Hair follicle dermal papilla cell (primary cell): ENCODE measurements around the gene CXorf49B. TPM values are rescaled to one million over a fixed set of nuclear protein-coding genes. Genes with fewer than 3 reads are reported as not detected.

Source experiments
- small RNA-seq: library from RNA; depleted of rRNA; stranded (forward); fragments of <200 nt; gene quantifications from one replicate; pipeline ENCODE3, GENCODE V24; 2012
- total RNA-seq: library from RNA; depleted of rRNA; stranded (reverse); fragments of >200 nt; gene quantifications from 2 replicates; pipeline ENCODE4 v1.2.3, GENCODE V29; 2012

CXorf49B gene
- total RNA-seq: not detected in 2 replicates

DNA sequence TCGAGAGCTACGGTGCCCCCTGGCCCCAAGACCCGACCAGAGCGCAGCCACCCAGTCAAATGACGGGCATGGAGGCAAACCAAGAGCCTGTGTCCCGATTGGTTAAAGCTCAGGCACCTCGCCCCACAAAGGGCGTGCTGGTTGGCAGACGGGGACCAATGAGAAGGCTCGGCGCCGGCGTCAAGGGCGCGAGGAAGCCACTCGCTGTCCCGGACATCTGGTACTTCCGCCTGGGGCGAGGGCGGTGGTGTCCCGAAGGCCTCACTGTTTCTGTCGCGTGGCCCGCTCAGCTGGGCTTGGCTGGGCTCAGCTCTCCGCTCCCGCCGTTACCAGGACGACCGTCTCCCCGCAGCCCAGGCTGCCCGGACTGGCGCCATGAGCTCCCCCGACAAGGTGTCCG lies at the start of gene CXorf49B:
TSS of gene CXorf49B (plus strand) at position 301 of the 400 bp plus-strand sequence. CDS start at position 376, 75 bp downstream.

DNA sequence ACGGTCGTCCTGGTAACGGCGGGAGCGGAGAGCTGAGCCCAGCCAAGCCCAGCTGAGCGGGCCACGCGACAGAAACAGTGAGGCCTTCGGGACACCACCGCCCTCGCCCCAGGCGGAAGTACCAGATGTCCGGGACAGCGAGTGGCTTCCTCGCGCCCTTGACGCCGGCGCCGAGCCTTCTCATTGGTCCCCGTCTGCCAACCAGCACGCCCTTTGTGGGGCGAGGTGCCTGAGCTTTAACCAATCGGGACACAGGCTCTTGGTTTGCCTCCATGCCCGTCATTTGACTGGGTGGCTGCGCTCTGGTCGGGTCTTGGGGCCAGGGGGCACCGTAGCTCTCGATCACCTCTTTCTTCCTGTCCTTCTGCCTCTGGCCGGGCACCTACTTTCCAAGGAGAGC lies 45.0 kb upstream of the CXorf49B start, which contains the start of gene CXorf49:
TSS of gene CXorf49 (minus strand) at position 101 of the 400 bp plus-strand sequence. CDS start 134 bp downstream, outside the sequence.

Small RNAs within 50 kb of the gene (small RNA-seq; reads per million reads assigned to genes)
- not detected for gene BX276092.1
- not detected for gene BX276092.6
- not detected for gene BX276092.8

Other genes with a start within 250 kb of the CXorf49B start
- 152 and 229 TPM in 2 replicates for gene OGT, start 230.2 kb upstream of the CXorf49B start, total RNA-seq
- 1.7 and 2.4 TPM in 2 replicates for gene GCNA, start 184.9 kb upstream of the CXorf49B start, total RNA-seq
- gene CXCR3, start 144.8 kb upstream of the CXorf49B start, total RNA-seq: not detected in 2 replicates
- gene CXorf49, start 45.1 kb upstream of the CXorf49B start, total RNA-seq: not detected in 2 replicates
- gene NHSL2, start 147.5 kb downstream of the CXorf49B start, total RNA-seq: 23.8 and 25.6 TPM in 2 replicates